GM13976 (cell line): ENCODE data around the gene LRRFIP2.
A peak's percentile ranks its signal among the peaks of the same experiment; 100 is the strongest.

Experiments
- DNase-seq: peaks from one replicate; pipeline ENCODE4 v3.0.0; 2012; ENCODE audit warnings: low spot score
- in situ Hi-C: fragments of 300-500 bp; cut with MboI; formaldehyde crosslinking; loops from one replicate; pipeline ENCODE4 v1.12.0; 2022; ENCODE audit warnings: low sequenced_read_pairs, mixed read lengths, inconsistent platforms; ENCODE audit not compliant: unreplicated experiment
- TF ChIP-seq, protein P1 (sequence below): IDR thresholded peaks from 2 replicates; pipeline ENCODE4 v1.5.1; 2012; ENCODE audit warnings: borderline replicate concordance, mild to moderate bottlenecking; ENCODE audit not compliant: insufficient read depth; ENCODE audit errors: extremely low read depth, missing control alignments, control extremely low read depth

LRRFIP2 gene

DNA sequence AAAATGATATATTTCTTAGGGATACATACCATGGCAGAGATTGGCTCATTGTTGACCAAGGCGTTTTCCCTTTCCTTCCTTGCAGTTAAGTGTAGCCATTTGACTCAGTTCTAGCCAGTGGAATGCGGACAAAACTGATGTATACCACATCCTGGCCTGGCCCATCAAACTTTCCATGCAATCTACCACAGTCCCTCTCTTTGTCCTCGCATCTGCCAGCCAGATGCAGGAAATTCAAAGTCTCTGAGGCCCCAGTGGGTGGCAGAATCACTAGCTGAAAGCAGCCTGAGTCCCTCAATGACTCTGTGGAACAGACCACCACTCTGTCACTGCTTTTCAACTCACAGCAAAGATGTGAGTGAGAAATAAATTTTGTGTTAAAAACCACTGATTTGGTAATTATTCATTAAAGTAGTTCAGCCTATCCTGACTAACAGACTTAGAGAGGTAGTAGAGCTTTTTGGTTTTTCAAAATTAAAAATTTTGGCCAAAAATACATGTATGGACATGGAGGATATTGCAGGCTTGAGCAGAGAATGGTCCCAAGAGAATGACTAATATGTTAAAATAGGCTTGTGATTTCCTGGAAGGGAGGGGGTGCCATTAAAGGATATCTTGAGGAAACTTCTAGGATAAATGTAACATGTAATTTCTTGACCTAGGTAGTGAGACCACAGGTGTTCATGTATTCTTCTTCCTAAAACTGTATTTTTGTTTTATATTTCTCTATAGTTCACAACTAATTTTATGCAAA is 10.9 kb downstream of the LRRFIP2 start:
- DNase-seq = no peak
- TF ChIP-seq, protein P1, sequence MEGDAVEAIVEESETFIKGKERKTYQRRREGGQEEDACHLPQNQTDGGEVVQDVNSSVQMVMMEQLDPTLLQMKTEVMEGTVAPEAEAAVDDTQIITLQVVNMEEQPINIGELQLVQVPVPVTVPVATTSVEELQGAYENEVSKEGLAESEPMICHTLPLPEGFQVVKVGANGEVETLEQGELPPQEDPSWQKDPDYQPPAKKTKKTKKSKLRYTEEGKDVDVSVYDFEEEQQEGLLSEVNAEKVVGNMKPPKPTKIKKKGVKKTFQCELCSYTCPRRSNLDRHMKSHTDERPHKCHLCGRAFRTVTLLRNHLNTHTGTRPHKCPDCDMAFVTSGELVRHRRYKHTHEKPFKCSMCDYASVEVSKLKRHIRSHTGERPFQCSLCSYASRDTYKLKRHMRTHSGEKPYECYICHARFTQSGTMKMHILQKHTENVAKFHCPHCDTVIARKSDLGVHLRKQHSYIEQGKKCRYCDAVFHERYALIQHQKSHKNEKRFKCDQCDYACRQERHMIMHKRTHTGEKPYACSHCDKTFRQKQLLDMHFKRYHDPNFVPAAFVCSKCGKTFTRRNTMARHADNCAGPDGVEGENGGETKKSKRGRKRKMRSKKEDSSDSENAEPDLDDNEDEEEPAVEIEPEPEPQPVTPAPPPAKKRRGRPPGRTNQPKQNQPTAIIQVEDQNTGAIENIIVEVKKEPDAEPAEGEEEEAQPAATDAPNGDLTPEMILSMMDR = no peak
- in situ Hi-C loops = no loop called here

DNA sequence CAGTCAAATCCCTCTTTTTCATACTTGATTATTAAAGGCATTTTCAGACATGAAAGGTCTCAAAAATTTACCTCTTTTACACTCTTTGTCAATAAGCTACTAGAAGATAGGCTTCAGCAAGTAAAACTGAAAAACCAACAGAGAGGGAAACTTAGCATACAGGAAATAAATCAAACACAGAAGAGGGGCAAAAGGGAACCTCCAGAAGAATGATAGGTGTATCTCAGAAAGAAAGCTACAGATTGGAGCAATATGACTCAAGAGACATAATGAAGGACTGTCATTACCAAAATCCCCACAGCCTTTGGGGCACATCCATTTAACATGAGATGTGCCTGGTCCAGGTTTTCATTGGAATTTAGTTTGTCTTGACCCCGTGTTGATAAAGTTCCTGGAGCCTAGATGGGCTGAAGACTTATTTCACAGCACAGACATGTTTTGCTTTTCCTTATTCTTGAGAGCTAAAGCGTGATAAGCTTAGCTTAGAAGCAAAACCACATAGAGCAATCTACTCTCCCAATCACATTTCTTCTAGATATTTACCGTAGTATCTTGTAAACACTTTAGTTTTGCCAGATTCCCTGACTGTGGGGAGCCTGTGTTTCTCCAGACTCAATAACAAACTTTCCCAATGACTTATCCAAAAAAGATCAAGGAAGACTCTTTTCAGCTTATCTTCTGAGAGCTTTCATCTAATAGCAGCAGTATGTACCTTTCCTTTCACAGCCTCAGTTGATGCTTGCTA is 11.7 kb downstream of the LRRFIP2 start:
- TF ChIP-seq, protein P1 = no peak
- DNase-seq = peak; percentile 41
- in situ Hi-C loops = no loop called here

DNA sequence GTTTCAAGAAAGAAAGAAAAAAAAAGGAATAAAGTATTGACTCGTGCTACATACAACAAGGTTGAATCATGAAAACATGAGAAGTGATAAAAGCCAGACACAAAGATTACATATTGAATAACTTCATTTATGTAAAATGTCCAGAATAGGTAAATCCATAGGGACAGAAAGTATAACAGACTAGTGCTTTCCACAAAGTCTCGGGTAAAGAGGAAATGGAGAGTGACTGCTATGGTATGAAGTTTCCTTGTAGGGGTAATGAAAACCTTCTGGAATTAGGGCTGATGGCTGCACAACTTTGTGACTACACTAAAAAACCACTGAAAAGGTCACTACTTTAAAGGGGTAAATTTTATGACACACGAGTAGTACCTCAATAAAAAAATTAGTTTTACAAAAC is 13.0 kb downstream of the LRRFIP2 start:
- no peak for DNase-seq
- in situ Hi-C loops = no loop called here
- TF ChIP-seq, protein P1 = no peak

DNA sequence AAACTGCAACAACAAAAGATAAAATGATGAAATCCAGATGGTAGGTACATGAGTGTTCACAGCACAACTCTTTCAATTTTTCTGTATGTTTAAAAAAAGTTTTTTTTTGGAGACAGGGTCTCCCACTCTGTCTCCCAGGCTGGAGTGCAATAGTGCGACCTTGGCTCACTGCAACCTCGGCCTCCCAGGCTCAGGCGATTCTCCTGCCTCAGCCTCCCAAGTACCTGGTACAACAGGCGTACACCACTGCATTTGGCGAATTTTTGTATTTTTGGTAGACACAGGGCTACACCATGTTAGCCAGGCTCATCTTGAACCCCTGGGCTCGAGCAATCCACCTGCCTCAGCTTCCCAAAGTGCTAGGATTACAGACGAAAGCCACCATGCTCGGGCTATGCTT is 18.6 kb downstream of the LRRFIP2 start:
- TF ChIP-seq, protein P1 = no peak
- in situ Hi-C loops = no loop called here
- DNase-seq = no peak

DNA sequence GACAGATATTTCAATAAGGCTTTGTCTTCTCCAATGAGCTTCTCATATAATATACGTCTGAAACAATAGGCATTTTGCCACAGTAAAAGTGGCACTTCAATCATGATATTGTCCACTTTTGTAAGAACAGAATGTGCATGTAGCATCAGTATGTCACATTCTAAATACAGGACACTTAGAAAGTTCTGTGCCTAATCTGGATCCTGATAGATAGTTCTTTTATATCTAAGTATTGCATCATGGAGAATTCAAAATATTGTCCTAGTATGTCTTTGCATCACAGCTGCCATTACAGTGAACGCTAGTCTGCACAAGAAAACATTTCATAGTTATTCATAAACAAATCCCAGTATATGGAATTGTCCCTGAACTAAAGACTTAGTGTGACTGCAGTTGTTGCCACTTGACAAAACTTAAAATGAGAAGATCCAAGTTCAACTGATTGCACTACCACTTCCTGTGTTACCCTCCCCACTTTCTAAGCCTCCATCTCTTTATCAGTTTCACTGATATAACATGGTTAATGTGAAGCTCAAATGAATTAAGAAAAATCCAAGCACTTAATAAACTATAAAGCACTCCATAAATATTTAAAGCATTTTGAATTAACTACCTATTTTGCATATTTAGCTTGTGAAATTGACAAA is 19.6 kb downstream of the LRRFIP2 start:
- DNase-seq = no peak
- TF ChIP-seq, protein P1 = no peak
- in situ Hi-C loops = no loop called here

DNA sequence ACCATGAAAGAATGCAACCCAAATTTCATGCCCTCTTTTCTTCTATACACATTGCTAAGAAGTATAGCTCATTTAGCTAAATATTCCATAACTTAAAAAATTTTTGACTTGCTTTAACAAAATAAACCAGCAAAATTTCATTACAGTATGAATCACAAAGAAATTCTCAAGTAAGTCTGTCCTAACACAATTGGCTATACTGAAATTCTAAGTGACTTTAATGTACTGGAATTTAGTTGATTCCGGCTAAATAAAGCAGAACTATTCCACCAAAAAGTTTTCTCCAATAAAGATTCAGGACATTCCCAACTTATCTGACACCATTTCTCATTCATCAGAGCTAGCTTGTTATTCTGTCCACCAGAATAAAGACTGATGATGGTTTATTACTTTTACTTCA is 23.8 kb downstream of the LRRFIP2 start:
- in situ Hi-C loops = no loop called here
- DNase-seq = no peak
- TF ChIP-seq, protein P1 = no peak
